C4-2B (cell line): ENCODE results near the gene MYLK4.

ENCODE experiments used
- H3K27ac ChIP-seq: fragments of 450-650 bp; 2 replicates; pipeline ENCODE4 v1.5.1; 2017
- CTCF ChIP-seq: fragments of 450-650 bp; conservative IDR thresholded peaks from 2 replicates; pipeline ENCODE4 v1.5.1; 2017; ENCODE audit warnings: mild to moderate bottlenecking
- ZFX ChIP-seq: fragments of 450-650 bp; IDR thresholded peaks from 2 replicates; pipeline ENCODE4 v1.6.1; 2017

The MYLK4 gene

GRCh38 chr6:2624177-2624576 lies 126.5 kb downstream of the MYLK4 start:
- no peak overlapping the region for H3K27ac ChIP-seq
- no peak for TF ChIP-seq ZFX
- TF ChIP-seq CTCF = no peak

- no peak overlapping the region for H3K27ac ChIP-seq
- TF ChIP-seq CTCF = no peak
- TF ChIP-seq ZFX = no peak
Observed at GRCh38 chr6:2623295-2623694, 127.4 kb downstream of the MYLK4 start.

- no peak overlapping the region for H3K27ac ChIP-seq
Observed at GRCh38 chr6:2622671-2623070, 128.1 kb downstream of the MYLK4 start.

GRCh38 chr6:2619651-2620050 lies 131.1 kb downstream of the MYLK4 start:
- TF ChIP-seq CTCF = no peak
- TF ChIP-seq ZFX = no peak
- no peak overlapping the region for H3K27ac ChIP-seq

More at GRCh38 chr6:2622671-2623070, 128.1 kb downstream of the MYLK4 start:
- TF ChIP-seq CTCF (no peak), ZFX (no peak)

- H3K27ac ChIP-seq = no peak overlapping the region
- TF ChIP-seq ZFX = no peak
- TF ChIP-seq CTCF = no peak
Observed at GRCh38 chr6:2617729-2618128, 133.0 kb downstream of the MYLK4 start.

- TF ChIP-seq ZFX (no peak), CTCF (no peak)
- no peak overlapping the region for H3K27ac ChIP-seq
Observed at GRCh38 chr6:2616811-2617210, 133.9 kb downstream of the MYLK4 start.

- no peak overlapping the region for H3K27ac ChIP-seq
- TF ChIP-seq CTCF (no peak), ZFX (no peak)
Observed at GRCh38 chr6:2615251-2615650, 135.5 kb downstream of the MYLK4 start.
